ENCODE measurements around the gene HAPLN3.
A peak's percentile ranks its signal among the peaks of the same experiment; 100 is the strongest.

HAPLN3 gene

DNA sequence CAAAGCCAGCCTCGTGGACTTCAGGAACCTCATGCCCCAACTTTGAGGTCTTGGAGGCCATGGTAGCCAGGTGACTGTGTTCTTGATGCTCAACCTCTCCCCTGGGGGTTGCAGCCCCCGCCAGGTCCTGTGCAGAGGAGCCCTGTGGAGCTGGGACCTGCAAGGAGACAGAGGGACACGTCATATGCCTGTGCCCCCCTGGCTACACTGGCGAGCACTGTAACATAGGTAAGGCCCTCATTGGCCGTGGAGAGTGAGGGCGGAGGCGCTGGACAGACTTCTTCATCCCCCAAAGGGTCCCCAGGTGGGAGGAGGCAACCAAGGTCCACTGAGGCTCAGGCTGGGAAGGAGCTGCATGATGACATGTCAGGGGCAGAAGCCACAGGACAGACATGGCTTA, 35.1 kb downstream of the HAPLN3 start:
- no peak for DNase-seq (ENCODE audit: low read depth)

- DNase-seq (ENCODE audit: low read depth), result no peak
Measured at GRCh38 chr15:88859550-88859949, 35.8 kb downstream of the HAPLN3 start.

DNA sequence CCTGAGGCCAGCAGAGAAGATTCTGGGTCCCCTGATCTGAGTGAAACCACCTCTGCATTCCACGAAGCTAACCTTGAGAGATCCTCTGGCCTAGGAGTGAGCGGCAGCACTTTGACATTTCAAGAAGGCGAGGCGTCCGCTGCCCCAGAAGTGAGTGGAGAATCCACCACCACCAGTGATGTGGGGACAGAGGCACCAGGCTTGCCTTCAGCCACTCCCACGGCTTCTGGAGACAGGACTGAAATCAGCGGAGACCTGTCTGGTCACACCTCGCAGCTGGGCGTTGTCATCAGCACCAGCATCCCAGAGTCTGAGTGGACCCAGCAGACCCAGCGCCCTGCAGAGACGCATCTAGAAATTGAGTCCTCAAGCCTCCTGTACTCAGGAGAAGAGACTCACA, 36.4 kb downstream of the HAPLN3 start:
- DNase-seq (ENCODE audit: low read depth), result no peak

DNA sequence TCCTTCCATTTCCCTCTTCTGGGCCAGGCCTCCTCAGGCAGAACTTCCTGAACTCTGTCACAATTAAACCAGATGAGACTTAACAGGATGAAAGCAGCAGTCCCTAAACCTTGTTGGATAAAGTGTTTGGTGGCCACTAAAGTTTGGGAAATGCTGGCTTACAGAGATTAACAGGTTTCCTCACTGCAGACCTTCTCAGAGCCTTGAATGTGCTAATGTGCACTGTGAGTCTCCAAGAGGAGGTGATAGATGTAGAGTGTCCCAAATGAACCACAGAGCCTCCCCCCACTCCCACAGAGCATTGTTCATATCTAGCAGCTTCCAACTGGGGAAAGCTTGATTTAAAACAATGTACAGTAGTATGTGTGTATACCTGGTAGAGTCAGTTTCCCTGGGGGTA, 42.9 kb downstream of the HAPLN3 start:
- no peak for DNase-seq (ENCODE audit: low read depth)

GRCh38 chr15:88849376-88850072, 45.8 kb downstream of the HAPLN3 start:
- no peak for DNase-seq (ENCODE audit: low read depth)

- DNase-seq (ENCODE audit: low read depth), result no peak
Measured at GRCh38 chr15:88848203-88848602, 47.1 kb downstream of the HAPLN3 start.

DNA sequence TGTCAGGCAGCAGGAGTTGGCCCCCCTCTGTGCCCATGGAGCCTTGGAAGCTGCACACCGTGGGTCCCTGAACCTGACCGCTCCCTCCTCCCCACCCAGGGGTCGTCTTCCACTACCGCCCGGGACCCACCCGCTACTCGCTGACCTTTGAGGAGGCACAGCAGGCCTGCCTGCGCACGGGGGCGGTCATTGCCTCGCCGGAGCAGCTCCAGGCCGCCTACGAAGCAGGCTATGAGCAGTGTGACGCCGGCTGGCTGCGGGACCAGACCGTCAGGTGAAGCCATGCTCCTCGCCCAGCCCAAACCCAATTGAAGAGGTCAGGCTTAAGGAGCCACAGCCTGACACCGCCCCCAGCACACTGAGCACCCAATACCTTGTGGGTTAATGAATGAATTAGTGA, 48.2 kb downstream of the HAPLN3 start:
- no peak for DNase-seq (ENCODE audit: low read depth)

- DNase-seq (ENCODE audit: low read depth), result no peak
Measured at GRCh38 chr15:88845616-88846015, 49.7 kb downstream of the HAPLN3 start.

GRCh38 chr15:88844749-88845386, 50.5 kb downstream of the HAPLN3 start:
- DNase-seq (ENCODE audit: low read depth), result no peak

DNA sequence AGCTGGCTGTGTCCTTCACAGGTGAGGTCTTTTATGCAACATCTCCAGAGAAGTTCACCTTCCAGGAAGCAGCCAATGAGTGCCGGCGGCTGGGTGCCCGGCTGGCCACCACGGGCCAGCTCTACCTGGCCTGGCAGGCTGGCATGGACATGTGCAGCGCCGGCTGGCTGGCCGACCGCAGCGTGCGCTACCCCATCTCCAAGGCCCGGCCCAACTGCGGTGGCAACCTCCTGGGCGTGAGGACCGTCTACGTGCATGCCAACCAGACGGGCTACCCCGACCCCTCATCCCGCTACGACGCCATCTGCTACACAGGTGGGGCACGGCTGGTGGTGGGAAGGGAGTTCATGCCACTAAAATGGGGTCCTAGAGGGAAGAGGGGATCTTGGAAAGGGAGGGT, 52.0 kb downstream of the HAPLN3 start:
- no peak for DNase-seq (ENCODE audit: low read depth)

DNA sequence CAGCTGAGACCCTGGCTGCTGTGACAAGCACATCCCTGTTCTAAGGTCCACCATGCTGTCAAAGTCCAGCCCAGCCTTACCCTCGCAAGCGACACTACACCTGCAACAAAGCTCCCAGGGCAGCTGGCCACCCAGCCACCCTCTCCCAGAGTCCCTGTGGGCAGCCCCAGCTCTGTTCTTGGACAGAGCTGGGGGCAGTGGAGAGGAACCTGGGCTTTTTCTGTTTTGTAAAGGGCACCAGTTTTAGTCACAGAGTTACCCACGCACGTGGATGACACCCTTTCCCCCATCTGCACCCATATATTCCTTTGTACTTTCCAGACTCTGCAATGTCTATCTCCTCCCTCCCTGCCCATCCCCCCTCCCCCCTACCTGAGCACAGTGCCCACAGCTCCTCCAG, 53.2 kb downstream of the HAPLN3 start:
- DNase-seq (ENCODE audit: low read depth), result no peak

DNA sequence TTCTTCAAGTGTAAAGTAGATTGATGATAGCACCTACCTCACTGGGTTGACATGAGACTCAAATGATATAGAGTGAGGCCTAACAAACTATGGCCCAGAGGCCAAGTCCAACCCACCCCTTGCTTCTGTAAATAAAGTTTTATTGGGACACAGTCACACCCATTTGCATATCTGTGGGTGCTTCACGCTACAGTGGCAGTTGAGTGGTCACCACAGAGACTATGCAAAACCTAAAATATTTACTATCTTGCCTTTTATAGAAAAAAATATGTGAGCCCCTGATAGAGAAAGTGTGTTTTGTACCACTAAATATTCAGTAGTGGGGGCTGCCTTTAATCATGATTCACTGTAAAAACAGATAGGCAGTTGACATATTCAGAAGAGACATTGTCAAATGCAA, 54.1 kb downstream of the HAPLN3 start:
- DNase-seq (ENCODE audit: low read depth), result no peak

DNA sequence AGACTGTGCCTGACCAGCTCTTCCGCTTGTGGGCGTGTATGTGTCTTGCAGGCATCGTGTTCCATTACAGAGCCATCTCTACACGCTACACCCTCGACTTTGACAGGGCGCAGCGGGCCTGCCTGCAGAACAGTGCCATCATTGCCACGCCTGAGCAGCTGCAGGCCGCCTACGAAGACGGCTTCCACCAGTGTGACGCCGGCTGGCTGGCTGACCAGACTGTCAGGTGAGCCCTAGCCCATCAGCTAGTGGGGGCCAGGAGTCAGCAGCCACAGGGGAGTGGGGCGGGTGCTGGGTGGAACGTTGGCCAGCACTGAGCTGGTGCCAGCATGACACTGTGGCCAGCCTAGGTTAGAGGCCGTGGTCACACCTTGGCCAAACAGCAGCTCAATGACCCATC, 55.4 kb downstream of the HAPLN3 start:
- DNase-seq (ENCODE audit: low read depth), result no peak

GRCh38 chr15:88839146-88839545, 56.2 kb downstream of the HAPLN3 start:
- DNase-seq (ENCODE audit: low read depth), result no peak

DNA sequence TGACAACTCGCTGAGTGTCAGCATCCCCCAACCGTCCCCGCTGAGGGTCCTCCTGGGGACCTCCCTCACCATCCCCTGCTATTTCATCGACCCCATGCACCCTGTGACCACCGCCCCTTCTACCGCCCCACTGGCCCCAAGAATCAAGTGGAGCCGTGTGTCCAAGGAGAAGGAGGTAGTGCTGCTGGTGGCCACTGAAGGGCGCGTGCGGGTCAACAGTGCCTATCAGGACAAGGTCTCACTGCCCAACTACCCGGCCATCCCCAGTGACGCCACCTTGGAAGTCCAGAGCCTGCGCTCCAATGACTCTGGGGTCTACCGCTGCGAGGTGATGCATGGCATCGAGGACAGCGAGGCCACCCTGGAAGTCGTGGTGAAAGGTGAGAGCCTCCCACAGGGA, 56.7 kb downstream of the HAPLN3 start:
- no peak for DNase-seq (ENCODE audit: low read depth)

GRCh38 chr15:88835646-88836045, 59.7 kb downstream of the HAPLN3 start:
- DNase-seq (ENCODE audit: low read depth), result no peak

DNA sequence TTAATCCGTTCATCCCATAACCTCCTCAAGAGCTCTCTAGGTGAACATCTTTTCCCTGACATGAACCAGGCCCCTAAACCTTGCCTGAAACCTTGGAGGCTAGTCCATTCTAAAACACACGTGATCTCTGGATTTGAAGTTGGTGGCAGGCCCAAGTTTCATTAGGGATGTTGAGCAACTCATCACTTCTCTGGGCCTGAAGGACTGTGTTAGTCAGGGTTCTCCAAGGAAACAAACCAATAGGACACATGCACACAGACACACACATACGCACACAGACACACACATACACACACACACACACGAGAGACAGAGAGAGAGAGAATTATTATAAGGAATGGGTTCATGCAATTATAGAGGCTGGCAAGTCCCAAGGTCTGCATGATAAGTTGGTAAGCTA, 60.2 kb downstream of the HAPLN3 start:
- DNase-seq (ENCODE audit: low read depth), result no peak

- peak; percentile 19 for DNase-seq (ENCODE audit: low read depth)
Measured at GRCh38 chr15:88834211-88834812, 61.0 kb downstream of the HAPLN3 start.

DNA sequence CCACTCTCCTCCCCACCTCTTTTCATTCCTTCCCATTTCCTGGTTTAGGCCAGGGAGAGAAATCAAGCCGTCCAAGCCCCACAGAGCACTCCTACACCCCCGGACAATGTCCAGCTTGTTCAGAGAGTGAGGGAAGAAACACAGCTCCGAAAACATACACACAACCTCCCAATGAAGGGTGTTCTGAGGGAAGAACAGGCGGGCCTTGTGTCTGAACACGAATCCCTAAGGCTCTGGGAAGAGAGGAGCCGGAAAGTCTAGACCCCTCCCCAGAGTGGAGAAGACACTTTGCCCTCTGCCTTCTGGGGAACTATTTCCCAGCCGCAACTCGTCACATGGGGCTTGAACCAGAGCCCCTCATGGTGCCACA, 61.6 kb downstream of the HAPLN3 start:
- DNase-seq (ENCODE audit: low read depth), result no peak

DNA sequence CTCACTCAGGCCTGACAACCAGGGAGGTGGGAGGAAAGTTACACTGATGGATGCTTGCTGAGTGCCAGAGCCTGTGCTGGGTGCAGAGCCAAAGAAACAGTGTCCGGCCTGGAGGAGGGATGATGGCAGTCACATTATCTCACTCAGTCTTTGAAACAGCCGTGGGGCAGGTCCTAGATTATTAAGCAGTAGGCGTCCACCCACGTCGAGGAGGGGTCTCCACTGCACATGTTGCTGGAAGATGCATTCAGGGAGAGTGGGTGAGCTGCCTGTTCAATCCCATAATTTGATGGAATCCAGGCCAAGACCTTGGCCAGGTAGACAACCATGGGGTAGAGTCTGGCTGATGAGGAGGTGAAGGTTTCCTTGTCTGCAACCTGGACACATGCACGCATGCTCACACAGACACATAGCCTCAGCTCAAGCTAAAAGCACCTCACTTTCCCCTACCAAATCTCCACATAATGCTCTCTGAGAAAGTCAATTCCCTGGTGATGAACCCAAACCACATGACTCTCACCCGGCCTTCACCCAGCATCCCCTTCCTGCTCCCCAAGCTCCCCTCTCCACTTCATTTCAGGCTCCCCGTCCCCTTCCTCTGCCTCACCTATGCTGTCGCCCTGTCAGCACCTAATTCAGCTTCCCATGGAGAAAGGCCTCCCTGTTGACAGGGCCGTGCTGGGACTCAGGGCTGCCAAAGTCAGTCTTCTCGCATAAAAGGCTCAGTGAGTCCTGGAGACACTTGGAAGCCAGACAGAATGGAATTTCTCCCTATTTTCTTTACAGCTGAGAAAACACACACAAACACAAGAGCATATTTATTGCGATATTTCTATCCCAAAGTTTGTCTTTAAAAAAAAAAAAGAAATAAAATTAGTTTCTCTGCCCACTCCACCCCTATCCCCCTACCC, 62.3 kb downstream of the HAPLN3 start:
- DNase-seq (ENCODE audit: low read depth), result no peak

- DNase-seq (ENCODE audit: low read depth), result no peak
Measured at GRCh38 chr15:88830016-88830415, 65.3 kb downstream of the HAPLN3 start.

GRCh38 chr15:88828791-88829190, 66.6 kb downstream of the HAPLN3 start:
- no peak for DNase-seq (ENCODE audit: low read depth)
